ENCODE data around the gene RAMP2. TPM values are rescaled to one million over a fixed set of nuclear protein-coding genes. Genes with fewer than 3 reads are reported as not detected.

The RAMP2 gene
- total RNA-seq, 1 experiment from 2014 or later = 21.4 TPM

GRCh38 chr17:42791948-42792347 lies 30.9 kb downstream of the RAMP2 start:
- POLR2A ChIA-PET = no interaction called here

DNA sequence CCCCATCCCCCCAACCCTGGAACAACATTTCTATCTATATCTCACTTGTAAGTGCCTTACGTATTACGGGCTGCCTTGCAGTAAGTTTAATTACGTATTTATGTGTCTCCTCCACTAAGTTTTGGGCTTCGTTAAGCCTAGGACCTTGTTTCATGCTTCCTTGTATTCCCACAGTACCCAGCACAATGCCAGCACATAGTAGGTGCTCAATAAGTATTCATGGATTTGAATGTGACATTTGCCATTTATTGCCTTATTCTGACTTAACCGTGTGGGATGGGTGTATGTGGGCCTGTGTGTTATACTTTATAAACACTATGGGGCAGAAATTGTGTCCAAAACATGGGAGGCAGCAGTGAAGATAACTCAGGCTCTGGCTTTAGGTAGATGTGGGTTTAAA lies 31.5 kb downstream of the RAMP2 start:
- CTCF ChIA-PET = no interaction called here
- Mint-ChIP-seq H3K27me3 (ENCODE audit: insufficient read depth, unreplicated experiment) (no peaks in the 10 kb centered on the region), H3K36me3 (ENCODE audit: insufficient read depth, unreplicated experiment) (no peaks in the 10 kb centered on the region), H3K4me1 (ENCODE audit: low read depth, unreplicated experiment) (no peaks in the 10 kb centered on the region), H3K27ac (ENCODE audit: unreplicated experiment) (no peak overlapping the region), H3K4me3 (ENCODE audit: unreplicated experiment) (no peak overlapping the region), H3K9me3 (ENCODE audit: unreplicated experiment) (peaks cover 10% of the 10 kb centered on the region)
- Histone ChIP-seq H3K9me3 (no peaks in the 10 kb centered on the region), H3K4me3 (ENCODE audit: low read depth, low read length) (no peak overlapping the region), H3K27me3 (replicated peaks; ENCODE audit: control insufficient read depth, insufficient read depth, low read length) (no peaks in the 10 kb centered on the region), H3K4me1 (peaks cover 6% of the 10 kb centered on the region), H3K36me3 (ENCODE audit: control insufficient read depth, insufficient read depth, low read length) (peaks cover 1% of the 10 kb centered on the region; the same call in 1 of the 2 replicates)
- no TSS peak for BruUV-seq (replicated peaks)
- no peak for TF ChIP-seq CTCF (IDR thresholded peaks at IDR 0.05; ENCODE audit: insufficient read depth in 1 of 2, low read depth in 1 of 2, low read length in 1 of 2, severe bottlenecking in 1 of 2, unreplicated experiment in 1 of 2)
- POLR2A ChIA-PET = no interaction called here
- no peak for DNase-seq
- intact Hi-C loops (cut with micrococcal nuclease; ENCODE audit: unreplicated experiment) = no loop called here

More at GRCh38 chr17:42791948-42792347, 30.9 kb downstream of the RAMP2 start:
- TF ChIP-seq CTCF (IDR thresholded peaks at IDR 0.05; ENCODE audit: insufficient read depth in 1 of 2, low read depth in 1 of 2, low read length in 1 of 2, severe bottlenecking in 1 of 2, unreplicated experiment in 1 of 2) = no peak
- DNase-seq = no peak
- no peaks in the 10 kb centered on the region for H3K9me3 ChIP-seq
- CTCF ChIA-PET = no interaction called here
- peaks cover under 1% of the 10 kb centered on the region; the same call in 1 of the 2 replicates for H3K4me1 ChIP-seq
- BruUV-seq (replicated peaks) = no TSS peak
- Mint-ChIP-seq H3K4me3 (ENCODE audit: unreplicated experiment) (no peak overlapping the region), H3K9me3 (ENCODE audit: unreplicated experiment) (peaks cover 10% of the 10 kb centered on the region), H3K36me3 (ENCODE audit: insufficient read depth, unreplicated experiment) (no peaks in the 10 kb centered on the region), H3K27ac (ENCODE audit: unreplicated experiment) (no peak overlapping the region), H3K4me1 (ENCODE audit: low read depth, unreplicated experiment) (no peaks in the 10 kb centered on the region), H3K27me3 (ENCODE audit: insufficient read depth, unreplicated experiment) (no peaks in the 10 kb centered on the region)
- intact Hi-C loops (cut with micrococcal nuclease; ENCODE audit: unreplicated experiment) = no loop called here
- peaks cover 1% of the 10 kb centered on the region; the same call in 1 of the 2 replicates for H3K36me3 ChIP-seq (ENCODE audit: control insufficient read depth, insufficient read depth, low read length)
- H3K27me3 ChIP-seq (replicated peaks; ENCODE audit: control insufficient read depth, insufficient read depth, low read length) = no peaks in the 10 kb centered on the region
- H3K4me3 ChIP-seq (ENCODE audit: low read depth, low read length) = no peak overlapping the region

DNA sequence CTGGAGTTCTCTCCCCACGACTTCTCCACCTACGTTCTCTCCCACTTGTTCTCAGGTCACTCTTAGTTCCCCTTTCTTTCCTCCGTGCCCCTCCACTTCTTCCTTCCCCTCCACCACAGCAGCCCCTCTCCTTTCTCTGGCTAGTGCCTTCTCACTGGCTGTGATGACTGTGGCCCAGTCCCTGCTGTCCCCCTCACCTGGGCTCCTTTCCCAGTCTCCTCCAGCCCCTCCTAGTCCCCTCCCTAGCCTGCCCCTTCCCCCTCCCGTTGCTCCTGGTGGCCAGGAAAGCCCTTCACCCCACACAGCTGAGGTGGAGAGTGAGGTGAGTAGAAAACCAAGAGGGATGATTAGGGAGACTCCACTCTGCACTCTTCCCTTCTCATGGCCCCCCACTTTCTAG lies 34.0 kb downstream of the RAMP2 start:
- no peaks in the 10 kb centered on the region for H3K27me3 ChIP-seq (replicated peaks; ENCODE audit: control insufficient read depth, insufficient read depth, low read length)
- Mint-ChIP-seq H3K4me1 (ENCODE audit: low read depth, unreplicated experiment) (peaks cover 8% of the 10 kb centered on the region), H3K9me3 (ENCODE audit: unreplicated experiment) (peaks cover 5% of the 10 kb centered on the region), H3K4me3 (ENCODE audit: unreplicated experiment) (no peak overlapping the region), H3K27me3 (ENCODE audit: insufficient read depth, unreplicated experiment) (no peaks in the 10 kb centered on the region), H3K36me3 (ENCODE audit: insufficient read depth, unreplicated experiment) (peaks cover 6% of the 10 kb centered on the region), H3K27ac (ENCODE audit: unreplicated experiment) (no peak overlapping the region)
- H3K9me3 ChIP-seq = no peaks in the 10 kb centered on the region
- TF ChIP-seq CTCF (IDR thresholded peaks at IDR 0.05; ENCODE audit: insufficient read depth in 1 of 2, low read depth in 1 of 2, low read length in 1 of 2, severe bottlenecking in 1 of 2, unreplicated experiment in 1 of 2) = no peak
- H3K36me3 ChIP-seq (ENCODE audit: control insufficient read depth, insufficient read depth, low read length) = peaks cover 1% of the 10 kb centered on the region; the same call in 1 of the 2 replicates
- CTCF ChIA-PET = no interaction called here
- POLR2A ChIA-PET = no interaction called here
- intact Hi-C loops (cut with micrococcal nuclease; ENCODE audit: unreplicated experiment) = no loop called here
- DNase-seq = no peak
- H3K4me3 ChIP-seq (ENCODE audit: low read depth, low read length) = no peak overlapping the region
- H3K4me1 ChIP-seq = peaks cover 10% of the 10 kb centered on the region
- BruUV-seq (replicated peaks) = no TSS peak

All from Caco-2 (cell line).